GM10266 (cell line): Measurements from ENCODE around the gene SDK1.

Source experiments
- DNase-seq: peaks from one replicate; pipeline ENCODE4 v3.0.0; 2012; ENCODE audit errors: extremely low spot score
- CTCF ChIP-seq: IDR thresholded peaks from 2 replicates; pipeline ENCODE4 v1.5.1; 2012; ENCODE audit warnings: mild to moderate bottlenecking, low read depth; ENCODE audit not compliant: control insufficient read depth, insufficient read depth; ENCODE audit errors: missing control alignments

The SDK1 gene

GRCh38 chr7:4170997-4171786, 870.1 kb downstream of the SDK1 start:
- no peak for TF ChIP-seq CTCF

GRCh38 chr7:4172883-4173282, 871.8 kb downstream of the SDK1 start:
- TF ChIP-seq CTCF, result no peak
- DNase-seq, result no peak

More at GRCh38 chr7:4170997-4171786, 870.1 kb downstream of the SDK1 start:
- no peak for DNase-seq

- DNase-seq, result no peak
- no peak for TF ChIP-seq CTCF
Measured at GRCh38 chr7:4173615-4174014, 872.6 kb downstream of the SDK1 start.

- no peak for DNase-seq
- TF ChIP-seq CTCF, result no peak
Measured at GRCh38 chr7:4174016-4174415, 873.0 kb downstream of the SDK1 start.

- no peak for TF ChIP-seq CTCF
- DNase-seq, result no peak
Measured at GRCh38 chr7:4174451-4174850, 873.4 kb downstream of the SDK1 start.

- TF ChIP-seq CTCF, result no peak
- DNase-seq, result no peak
Measured at GRCh38 chr7:4174884-4175283, 873.8 kb downstream of the SDK1 start.

GRCh38 chr7:4175346-4175973, 874.4 kb downstream of the SDK1 start:
- TF ChIP-seq CTCF, result no peak
- no peak for DNase-seq
